Measurements from ENCODE around the gene MFSD6.

Gene MFSD6

DNA sequence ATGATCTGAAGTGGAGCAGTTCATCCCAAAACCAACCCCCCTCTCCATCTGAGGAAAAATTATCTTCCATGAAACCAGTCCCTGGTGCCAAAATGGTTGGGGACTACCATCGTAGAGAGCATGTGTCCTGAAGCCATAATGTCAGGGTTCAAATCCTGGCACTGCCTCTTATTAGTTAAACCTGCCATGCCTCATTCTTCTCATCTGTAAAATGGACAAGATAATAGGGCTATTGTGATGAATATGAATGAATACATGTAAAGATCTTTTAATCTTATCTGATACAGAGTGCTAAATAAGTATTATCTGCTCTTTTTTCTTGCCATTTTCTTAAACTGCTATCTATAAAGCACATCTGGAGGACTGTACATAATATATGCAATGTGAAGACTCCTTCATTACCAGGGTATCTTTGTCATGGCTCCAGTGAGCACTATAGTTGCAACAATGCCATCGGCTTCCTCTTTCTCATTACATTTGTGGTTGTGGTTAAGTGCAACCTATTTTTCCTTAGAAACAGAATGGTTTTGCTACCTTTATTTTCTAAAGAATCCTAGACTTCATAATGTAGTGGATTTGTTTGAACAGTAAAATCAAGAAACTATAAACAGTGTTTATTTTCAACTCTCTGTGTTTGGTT is 27.0 kb downstream of the MFSD6 start:
- DNase-seq, result no peak

DNA sequence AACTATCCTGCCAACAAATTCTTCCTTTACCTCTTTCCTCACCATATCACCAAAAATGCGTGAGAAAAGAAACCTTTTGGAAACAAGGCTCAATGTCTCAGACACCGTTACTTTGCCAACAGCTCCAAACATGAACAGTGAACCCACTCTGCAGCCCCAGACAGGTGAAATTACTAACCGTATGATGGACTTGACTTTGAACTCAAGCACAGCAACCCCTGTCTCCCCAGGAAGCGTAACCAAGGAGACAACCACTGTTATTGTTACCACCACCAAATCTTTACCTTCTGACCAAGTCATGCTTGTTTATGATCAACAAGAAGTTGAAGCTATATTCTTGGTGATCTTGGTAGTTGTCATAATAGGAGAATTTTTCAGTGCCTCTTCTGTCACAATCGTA is 28.4 kb downstream of the MFSD6 start:
- DNase-seq, result no peak

- DNase-seq, result no peak
Measured at GRCh38 chr2:190440113-190440512, 32.0 kb downstream of the MFSD6 start.

GRCh38 chr2:190441564-190441963 is 33.4 kb downstream of the MFSD6 start:
- no peak for DNase-seq

DNA sequence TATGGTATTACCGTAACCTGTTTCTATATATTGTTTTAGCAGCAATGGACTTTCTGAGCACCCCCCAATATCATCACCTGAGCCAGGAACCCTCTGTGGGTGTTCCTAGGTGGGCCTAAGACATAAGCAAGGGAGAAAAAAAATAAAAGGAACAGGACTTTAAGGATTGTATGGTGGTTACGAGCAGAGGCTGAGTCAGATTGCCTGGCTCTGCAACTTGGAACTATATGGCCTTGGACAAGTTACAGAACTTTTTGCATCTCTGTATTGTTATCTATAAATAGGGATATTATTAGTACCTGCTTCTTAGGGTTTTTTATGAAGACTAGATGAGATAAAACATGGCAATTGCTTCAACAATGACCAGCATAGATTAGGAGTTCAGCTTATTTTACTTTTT is 34.9 kb downstream of the MFSD6 start:
- no peak for DNase-seq

- peak in 3 of 58 donors; percentile 8 to 46 (median 13) for DNase-seq
Measured at GRCh38 chr2:190443778-190444481, 35.8 kb downstream of the MFSD6 start.

DNA sequence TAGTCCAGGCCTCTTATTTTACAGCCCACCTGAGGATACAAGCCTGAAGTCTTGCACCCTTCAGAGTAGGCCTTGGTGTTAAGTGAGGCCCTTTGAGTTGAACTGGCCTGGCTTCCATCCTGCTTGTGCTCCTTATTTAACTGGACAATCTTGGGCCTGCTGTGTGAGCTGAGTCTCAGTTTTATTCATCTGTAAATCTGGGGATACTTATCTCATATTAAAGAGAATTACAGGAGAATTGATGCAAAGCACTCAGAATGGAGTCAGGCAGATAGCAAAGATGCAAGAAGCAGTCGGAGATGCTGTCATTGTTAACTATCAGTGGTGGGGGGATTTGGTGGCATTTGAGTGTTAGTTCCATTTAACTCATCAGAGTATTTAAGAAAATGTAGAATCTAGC is 36.8 kb downstream of the MFSD6 start:
- DNase-seq, result no peak

GRCh38 chr2:190446193-190446592 is 38.0 kb downstream of the MFSD6 start:
- DNase-seq, result no peak

- no peak for DNase-seq
Measured at GRCh38 chr2:190446750-190447516, 38.8 kb downstream of the MFSD6 start.

DNA sequence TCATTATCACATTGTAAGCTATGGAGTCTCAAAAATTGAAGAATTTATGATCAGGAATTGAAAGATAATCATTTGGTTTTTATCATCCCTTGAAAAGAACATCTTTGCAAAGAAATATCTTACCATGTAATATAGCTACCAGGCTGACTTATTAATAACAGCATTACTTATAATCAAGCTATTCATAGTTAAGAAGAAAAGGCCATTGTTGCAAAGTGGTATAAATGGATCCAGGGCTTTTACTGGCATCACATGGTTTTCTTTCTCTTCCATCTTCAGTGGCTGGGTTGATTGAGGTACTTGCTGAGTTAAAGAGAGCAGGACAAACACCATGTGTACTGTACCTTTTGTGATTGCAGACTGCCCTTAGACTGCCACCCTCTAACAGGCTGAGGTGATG is 39.6 kb downstream of the MFSD6 start:
- DNase-seq, result no peak

- DNase-seq, result no peak
Measured at GRCh38 chr2:190449925-190450324, 41.8 kb downstream of the MFSD6 start.

DNA sequence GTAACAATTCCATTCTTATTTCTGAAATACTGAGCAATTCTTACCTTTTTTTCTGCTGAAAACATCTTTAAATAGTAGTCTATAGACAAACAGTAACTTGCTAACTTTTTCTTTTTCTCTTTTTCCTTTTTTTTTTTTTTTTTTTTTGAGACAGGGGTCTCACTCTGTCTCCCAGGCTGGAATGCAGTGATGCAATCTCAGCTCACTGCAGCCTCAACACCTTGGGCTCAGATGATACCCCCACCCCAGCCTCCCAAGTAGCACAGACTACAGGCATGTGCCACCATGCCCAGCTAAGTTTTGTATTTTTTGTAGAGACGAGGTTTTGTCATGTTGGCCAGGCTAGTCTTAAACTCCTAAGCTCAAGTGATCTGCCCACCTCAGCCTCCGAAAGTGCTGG is 42.2 kb downstream of the MFSD6 start:
- no peak for DNase-seq

GRCh38 chr2:190451561-190452176 is 43.5 kb downstream of the MFSD6 start:
- no peak for DNase-seq

DNA sequence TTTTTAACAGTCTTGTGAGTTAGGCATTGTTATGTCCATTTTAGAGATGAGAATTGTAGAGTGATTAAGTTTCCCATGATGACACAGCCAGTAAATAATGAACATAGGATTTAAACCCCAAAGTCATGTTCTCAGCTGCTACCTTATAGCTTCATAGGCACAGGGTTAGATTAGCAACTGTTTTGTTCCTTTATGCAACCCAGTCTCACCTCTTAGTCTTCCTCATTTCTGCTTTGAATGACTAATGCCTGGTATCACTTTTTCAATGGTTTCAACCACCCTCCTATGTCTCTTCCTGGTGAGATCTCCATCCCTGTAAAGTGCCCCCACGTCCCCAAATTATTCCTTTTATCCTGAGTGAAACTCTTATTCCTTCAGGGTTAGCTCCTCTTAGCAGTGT is 44.3 kb downstream of the MFSD6 start:
- DNase-seq, result no peak

DNA sequence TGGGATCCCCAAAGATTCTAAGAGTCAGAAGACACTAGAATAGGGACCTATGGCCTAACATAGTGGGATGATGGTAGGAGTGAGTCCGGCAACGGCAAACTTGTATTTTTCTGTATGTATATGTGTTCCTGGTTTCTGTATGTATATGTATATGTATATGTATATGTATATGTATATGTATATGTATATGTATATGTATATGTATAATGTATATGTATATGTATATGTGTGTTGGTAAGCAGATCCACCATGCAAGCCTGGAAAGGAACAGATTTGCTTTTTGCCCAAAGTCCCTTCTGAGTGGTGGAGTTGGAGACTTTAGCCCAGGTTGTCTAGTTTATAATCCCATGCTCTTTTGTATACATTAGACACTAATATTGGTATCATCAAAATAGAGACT is 46.6 kb downstream of the MFSD6 start:
- no peak for DNase-seq

- DNase-seq, result no peak
Measured at GRCh38 chr2:190455358-190456095, 47.4 kb downstream of the MFSD6 start.

GRCh38 chr2:190456833-190457232 is 48.7 kb downstream of the MFSD6 start:
- DNase-seq, result no peak

DNA sequence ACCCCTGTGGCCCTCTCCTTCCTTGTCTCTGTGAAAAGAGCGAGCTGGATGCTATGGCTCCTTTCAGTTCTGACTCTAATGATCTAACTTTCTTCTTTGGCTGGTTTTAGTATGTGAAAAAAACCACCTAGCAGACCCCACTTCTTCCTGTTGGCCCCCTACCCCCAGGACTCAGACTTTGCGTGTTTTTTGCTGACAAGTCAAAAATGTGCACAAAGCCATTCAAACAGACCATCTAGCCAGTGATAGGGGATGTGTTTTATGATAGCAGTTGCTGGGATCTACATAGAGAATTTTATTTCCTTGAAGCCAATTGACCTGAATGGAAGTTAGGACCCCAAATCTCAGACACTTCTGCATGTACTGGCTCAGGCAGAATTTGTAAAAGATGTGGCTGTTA is 49.1 kb downstream of the MFSD6 start:
- DNase-seq, result no peak

DNA sequence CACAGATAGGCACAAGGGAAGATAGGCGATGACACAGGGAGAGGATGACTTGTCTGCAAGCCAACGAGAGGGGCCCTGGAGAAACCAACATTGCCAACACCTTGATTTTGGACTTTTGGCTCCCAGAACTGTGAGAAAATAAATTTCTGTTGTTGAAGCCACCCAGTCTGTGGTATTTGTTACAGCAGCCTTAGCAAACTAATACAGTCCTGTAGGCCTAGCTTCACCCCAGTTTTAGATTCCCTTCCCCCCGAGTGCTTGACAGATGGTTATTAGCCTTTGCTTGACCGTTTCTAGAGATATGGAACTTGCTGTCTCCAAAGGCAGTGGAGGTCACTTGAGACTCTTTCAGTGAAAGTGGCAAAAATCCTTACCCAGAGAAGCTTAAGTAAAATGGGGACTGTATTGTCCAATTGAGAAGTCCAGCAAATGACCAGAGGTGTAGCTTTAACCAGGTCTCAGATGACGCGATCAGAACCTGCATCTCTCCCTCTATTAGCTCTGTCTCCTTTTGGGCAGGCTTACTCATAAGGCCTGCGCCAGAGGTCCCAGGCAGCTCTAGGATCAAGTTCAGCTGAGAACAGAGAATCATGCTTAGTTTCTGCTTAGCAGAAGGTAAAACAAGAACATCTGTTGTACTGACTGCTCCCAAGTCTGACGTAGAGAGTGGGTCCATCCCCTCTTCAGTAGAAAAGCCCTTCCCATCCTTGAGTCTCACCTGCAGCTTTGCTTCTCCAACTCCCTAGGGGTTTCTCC is 50.4 kb downstream of the MFSD6 start:
- DNase-seq, result no peak

DNA sequence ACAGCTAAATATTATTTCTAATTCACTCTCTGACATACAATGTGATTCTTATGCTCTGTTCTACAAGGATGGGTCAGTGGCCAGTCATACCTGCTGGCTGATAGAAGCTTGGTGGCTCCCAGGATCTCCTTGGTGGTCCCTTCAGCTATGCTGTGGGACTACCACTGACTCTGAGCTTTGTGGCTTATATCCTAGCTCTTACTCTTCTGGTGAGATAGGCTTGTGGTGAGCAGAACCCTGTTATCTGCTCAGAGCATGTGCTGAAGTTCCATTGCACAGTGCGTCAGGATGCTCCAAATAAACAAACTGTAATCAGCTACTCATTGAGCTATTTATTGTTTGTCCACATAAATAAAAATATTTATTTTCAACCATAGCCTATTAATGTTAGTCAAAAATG is 51.7 kb downstream of the MFSD6 start:
- no peak for DNase-seq

DNA sequence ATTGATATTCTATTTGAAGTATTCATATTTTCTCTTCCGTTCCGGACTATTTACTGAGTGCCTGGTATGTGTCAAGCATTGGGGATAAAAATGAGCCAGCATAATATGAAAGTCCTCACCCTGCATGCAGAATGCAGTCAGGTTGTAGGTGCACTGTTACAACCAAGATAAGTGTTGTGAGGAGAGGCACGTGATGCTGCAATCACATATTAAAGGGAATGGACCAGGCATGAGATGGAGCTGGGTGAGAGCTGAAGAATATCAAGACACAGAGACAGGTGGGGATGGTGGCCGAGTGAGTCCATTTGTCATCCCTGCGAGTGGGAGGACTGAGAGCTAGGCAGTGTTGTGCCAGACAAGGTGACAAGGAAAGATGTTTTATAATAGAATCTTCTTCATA is 52.3 kb downstream of the MFSD6 start:
- no peak for DNase-seq
